HG03521 (cell line): Measurements from ENCODE around the gene MAPK4.
"Not testable (repeated sequence)": the region's sequence is repeated elsewhere in the genome, so short reads cannot be mapped to it uniquely, and the experiment has no call there.

ENCODE experiments used
- ATAC-seq: cut with Tn5 transposase; IDR thresholded peaks from one replicate; pipeline ENCODE4 v1.9.1; 2021; ENCODE audit warnings: mild to moderate bottlenecking, moderate library complexity; ENCODE audit not compliant: unreplicated experiment

Gene MAPK4

GRCh38 chr18:50748243-50749229, 188.6 kb downstream of the MAPK4 start:
- ATAC-seq, result no peak

GRCh38 chr18:50749421-50749820, 189.5 kb downstream of the MAPK4 start:
- ATAC-seq, result no peak

- no peak for ATAC-seq
These were observed 190.1 kb downstream of the MAPK4 start for GRCh38 chr18:50749945-50750344.

GRCh38 chr18:50750546-50750945, 190.7 kb downstream of the MAPK4 start:
- no peak for ATAC-seq

GRCh38 chr18:50751490-50751889, 191.6 kb downstream of the MAPK4 start:
- no peak for ATAC-seq

- no peak for ATAC-seq
These were observed 192.1 kb downstream of the MAPK4 start for GRCh38 chr18:50751947-50752346.

- ATAC-seq, result no peak
These were observed 193.4 kb downstream of the MAPK4 start for GRCh38 chr18:50753311-50753710.

- ATAC-seq, result no peak
These were observed 194.4 kb downstream of the MAPK4 start for GRCh38 chr18:50754297-50754696.

- ATAC-seq, result no peak
These were observed 197.5 kb downstream of the MAPK4 start for GRCh38 chr18:50757358-50757757.

GRCh38 chr18:50769463-50769862, 209.6 kb downstream of the MAPK4 start:
- ATAC-seq, result no peak

- ATAC-seq, result no peak
These were observed 215.3 kb downstream of the MAPK4 start for GRCh38 chr18:50775207-50775606.

- ATAC-seq, result no peak
These were observed 215.8 kb downstream of the MAPK4 start for GRCh38 chr18:50775726-50776125.

GRCh38 chr18:50776383-50776782, 216.5 kb downstream of the MAPK4 start:
- ATAC-seq, result no peak

- ATAC-seq, result not testable (repeated sequence)
These were observed 219.1 kb downstream of the MAPK4 start for GRCh38 chr18:50779021-50779420.
